ENCODE measurements around the gene FBXL16.

DNA sequence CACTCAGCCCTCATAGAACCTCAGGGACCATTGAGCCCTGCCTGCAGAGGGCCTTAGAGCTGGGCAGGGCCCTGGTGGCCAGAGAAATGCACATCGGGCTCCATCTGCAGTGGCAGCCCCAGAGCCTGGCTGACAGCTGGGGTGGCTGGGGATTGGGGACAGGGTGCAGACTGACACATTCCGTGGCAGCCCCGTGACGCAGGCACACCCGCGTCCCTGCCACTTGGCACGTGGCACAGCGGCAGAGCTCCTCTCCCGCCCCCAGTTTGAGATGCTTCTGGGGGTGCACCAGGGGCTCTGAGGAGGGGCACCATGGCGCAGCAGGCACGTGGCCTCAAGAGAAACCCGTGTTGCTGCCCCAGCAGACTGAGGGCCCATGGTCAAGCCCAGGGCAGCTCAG is 2.2 kb downstream of the FBXL16 start:
- TF ChIP-seq ZBTB7A (IDR thresholded peaks at IDR 0.05; ENCODE audit: low read depth), result no peak
- no peak for TF ChIP-seq YY1 (IDR thresholded peaks at IDR 0.05; ENCODE audit: low read depth)
- TF ChIP-seq EGR1 (IDR thresholded peaks at IDR 0.05), result no peak
- TF ChIP-seq, protein P1, sequence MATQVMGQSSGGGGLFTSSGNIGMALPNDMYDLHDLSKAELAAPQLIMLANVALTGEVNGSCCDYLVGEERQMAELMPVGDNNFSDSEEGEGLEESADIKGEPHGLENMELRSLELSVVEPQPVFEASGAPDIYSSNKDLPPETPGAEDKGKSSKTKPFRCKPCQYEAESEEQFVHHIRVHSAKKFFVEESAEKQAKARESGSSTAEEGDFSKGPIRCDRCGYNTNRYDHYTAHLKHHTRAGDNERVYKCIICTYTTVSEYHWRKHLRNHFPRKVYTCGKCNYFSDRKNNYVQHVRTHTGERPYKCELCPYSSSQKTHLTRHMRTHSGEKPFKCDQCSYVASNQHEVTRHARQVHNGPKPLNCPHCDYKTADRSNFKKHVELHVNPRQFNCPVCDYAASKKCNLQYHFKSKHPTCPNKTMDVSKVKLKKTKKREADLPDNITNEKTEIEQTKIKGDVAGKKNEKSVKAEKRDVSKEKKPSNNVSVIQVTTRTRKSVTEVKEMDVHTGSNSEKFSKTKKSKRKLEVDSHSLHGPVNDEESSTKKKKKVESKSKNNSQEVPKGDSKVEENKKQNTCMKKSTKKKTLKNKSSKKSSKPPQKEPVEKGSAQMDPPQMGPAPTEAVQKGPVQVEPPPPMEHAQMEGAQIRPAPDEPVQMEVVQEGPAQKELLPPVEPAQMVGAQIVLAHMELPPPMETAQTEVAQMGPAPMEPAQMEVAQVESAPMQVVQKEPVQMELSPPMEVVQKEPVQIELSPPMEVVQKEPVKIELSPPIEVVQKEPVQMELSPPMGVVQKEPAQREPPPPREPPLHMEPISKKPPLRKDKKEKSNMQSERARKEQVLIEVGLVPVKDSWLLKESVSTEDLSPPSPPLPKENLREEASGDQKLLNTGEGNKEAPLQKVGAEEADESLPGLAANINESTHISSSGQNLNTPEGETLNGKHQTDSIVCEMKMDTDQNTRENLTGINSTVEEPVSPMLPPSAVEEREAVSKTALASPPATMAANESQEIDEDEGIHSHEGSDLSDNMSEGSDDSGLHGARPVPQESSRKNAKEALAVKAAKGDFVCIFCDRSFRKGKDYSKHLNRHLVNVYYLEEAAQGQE (IDR thresholded peaks at IDR 0.05; ENCODE audit: low read depth), result no peak
- no peak for TF ChIP-seq TAF1 (IDR thresholded peaks at IDR 0.05; ENCODE audit: low read depth)
- no peak for TF ChIP-seq CEBPB (IDR thresholded peaks at IDR 0.05)
- no peak for TF ChIP-seq RAD21 (IDR thresholded peaks at IDR 0.05; ENCODE audit: low read depth)
- TF ChIP-seq EP300 (IDR thresholded peaks at IDR 0.05; ENCODE audit: borderline replicate concordance), result no peak
- no peak for TF ChIP-seq TEAD4 (IDR thresholded peaks at IDR 0.05)
- no peak for TF ChIP-seq TCF12 (IDR thresholded peaks at IDR 0.05; ENCODE audit: low read depth)
- TF ChIP-seq, protein P2, sequence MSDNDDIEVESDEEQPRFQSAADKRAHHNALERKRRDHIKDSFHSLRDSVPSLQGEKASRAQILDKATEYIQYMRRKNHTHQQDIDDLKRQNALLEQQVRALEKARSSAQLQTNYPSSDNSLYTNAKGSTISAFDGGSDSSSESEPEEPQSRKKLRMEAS (IDR thresholded peaks at IDR 0.05), result no peak

Data from Ishikawa (cell line).